A549 (cell line): ENCODE data around the gene CPNE1.

Source experiments
- CHD2 ChIP-seq: fragments of 150-350 bp; IDR thresholded peaks from 2 replicates; pipeline ENCODE4 v1.6.1; 2014; ENCODE audit warnings: low read length; ENCODE audit not compliant: partially characterized antibody
- HDAC2 ChIP-seq: fragments of 200-600 bp; sonication (generic); IDR thresholded peaks from 2 replicates; pipeline ENCODE4 v1.6.1; 2016
- NFE2L2 ChIP-seq: fragments of 150-350 bp; conservative IDR thresholded peaks from 2 replicates; pipeline ENCODE4 v1.6.1; 2014; ENCODE audit warnings: low read length

GRCh38 chr20:35695245-35695749, 30.6 kb upstream of the CPNE1 start:
- TF ChIP-seq NFE2L2 (no peak), CHD2 (no peak), HDAC2 (no peak)
